GM10266 (cell line): ENCODE data around the gene SDF2L1.
"Not testable (repeated sequence)": the region's sequence is repeated elsewhere in the genome, so short reads cannot be mapped to it uniquely, and the experiment has no call there.

Experiments used
- DNase-seq: peaks from one replicate; pipeline ENCODE4 v3.0.0; 2012; ENCODE audit errors: extremely low spot score
- TF ChIP-seq, protein P1 (sequence below): IDR thresholded peaks from 2 replicates; pipeline ENCODE4 v1.5.1; 2012; ENCODE audit warnings: mild to moderate bottlenecking, low read depth; ENCODE audit not compliant: control insufficient read depth, insufficient read depth; ENCODE audit errors: missing control alignments

SDF2L1 gene

GRCh38 chr22:21634844-21635243 is 7.3 kb upstream of the SDF2L1 start:
- no peak for DNase-seq
- TF ChIP-seq, protein P1, sequence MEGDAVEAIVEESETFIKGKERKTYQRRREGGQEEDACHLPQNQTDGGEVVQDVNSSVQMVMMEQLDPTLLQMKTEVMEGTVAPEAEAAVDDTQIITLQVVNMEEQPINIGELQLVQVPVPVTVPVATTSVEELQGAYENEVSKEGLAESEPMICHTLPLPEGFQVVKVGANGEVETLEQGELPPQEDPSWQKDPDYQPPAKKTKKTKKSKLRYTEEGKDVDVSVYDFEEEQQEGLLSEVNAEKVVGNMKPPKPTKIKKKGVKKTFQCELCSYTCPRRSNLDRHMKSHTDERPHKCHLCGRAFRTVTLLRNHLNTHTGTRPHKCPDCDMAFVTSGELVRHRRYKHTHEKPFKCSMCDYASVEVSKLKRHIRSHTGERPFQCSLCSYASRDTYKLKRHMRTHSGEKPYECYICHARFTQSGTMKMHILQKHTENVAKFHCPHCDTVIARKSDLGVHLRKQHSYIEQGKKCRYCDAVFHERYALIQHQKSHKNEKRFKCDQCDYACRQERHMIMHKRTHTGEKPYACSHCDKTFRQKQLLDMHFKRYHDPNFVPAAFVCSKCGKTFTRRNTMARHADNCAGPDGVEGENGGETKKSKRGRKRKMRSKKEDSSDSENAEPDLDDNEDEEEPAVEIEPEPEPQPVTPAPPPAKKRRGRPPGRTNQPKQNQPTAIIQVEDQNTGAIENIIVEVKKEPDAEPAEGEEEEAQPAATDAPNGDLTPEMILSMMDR: no peak

DNA sequence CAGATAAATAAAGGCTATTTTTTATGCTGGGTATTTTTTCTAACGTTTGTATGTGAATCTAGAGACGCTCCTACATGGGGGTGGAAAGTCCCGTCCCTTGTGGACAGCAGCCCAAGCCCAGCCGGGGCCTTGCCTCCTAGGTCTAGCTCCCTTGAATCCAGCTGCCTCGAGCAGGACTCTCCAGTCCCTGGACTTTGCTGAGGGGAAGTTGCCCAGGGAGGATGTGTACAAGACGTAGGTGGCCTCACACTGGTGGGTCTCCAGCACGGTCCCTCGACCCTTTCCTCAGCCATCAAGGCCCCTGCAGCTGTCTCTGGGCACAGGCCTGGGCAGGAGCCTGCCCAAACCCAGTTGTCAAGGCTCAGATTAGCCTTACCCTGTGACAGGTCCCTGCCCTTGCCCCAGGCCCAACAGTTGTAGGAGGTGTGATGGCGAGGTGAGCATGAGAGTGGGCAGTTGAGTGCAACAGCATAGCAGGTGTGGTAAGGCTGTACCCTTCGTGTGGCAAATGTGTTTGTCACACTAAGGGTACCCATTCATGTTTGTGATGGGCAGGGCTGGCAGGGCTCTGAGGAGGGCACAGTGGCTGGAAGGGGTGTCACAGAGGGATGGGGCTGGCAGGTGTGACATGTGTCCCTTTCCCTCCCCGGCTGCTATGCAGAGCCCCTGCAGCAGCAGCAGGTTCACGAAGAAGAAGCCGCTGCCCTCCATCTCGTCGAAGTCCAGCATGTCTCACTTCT is 6.2 kb upstream of the SDF2L1 start:
- no peak for DNase-seq
- TF ChIP-seq, protein P1: no peak

DNA sequence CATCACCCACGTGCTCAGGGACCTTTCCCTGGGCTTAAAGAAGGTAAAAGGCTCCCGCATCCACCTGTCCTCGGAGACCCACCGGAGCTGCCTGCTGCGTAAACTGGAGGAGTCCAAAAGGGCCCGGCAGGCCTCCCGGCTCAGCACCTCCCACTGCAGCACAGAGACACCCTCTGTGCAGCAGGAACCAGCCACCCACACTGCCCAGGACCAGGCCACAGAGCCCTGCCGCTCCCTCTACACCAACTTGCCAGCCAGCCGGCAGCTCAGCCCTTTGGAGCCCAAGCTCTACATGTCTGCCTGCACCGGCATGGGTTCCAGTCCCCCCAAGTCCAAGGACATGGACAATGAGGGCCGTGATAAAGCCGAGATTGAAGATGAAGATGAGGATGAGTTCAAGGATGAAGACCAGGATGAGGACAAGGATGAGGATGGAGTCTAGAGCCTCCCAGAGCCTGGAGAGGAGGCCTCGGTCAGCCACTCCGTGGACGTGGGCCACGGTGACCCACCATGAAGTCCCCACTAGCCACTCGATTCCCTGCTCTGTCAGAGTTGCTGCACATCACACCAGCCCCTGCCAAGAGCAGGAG is 5.4 kb upstream of the SDF2L1 start:
- no peak for DNase-seq
- TF ChIP-seq, protein P1: no peak

GRCh38 chr22:21637450-21637849 is 4.7 kb upstream of the SDF2L1 start:
- not testable (repeated sequence) for DNase-seq

DNA sequence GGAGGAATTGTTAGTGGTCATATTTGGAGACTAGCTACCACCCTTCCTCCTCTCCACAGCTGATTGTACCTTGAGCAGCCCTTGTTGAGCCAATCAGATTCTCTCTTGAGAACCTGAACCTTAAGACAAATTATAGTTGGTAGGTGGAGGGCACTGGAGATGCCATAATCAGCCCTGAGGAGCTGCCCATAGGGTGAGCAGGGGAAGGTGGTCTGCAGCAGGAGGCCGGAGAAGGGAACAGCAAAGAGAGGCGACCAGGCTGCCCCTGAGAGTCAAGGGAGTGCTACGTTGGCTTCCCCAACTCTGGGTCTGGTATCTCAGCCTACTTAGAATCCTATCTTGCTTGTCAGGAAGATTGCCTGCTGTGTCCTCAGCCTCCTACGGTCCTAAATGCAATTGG is 2.7 kb upstream of the SDF2L1 start:
- TF ChIP-seq, protein P1: no peak

DNA sequence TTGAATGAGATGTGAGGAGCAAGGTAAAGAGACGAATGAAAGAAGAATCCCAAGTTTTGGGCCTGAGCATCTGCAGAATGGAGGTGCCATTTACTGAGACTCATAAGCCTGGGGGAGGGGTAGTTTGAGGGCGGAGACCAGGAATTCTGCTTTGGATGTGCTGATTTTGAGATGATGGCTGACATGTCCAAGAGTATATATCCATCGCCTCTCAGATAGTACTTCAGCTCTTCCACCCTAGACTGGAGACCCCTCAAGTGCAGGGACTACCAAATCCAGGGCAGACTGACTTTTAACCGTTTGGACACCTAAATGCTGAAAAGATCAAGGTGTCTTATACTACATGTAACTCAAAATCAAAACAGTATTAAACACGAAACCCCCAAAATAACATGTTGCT is 1.3 kb upstream of the SDF2L1 start:
- TF ChIP-seq, protein P1: no peak
- DNase-seq: no peak

More for the DNA sequence above, 2.7 kb upstream of the SDF2L1 start:
- no peak for DNase-seq

GRCh38 chr22:21641417-21641788 is 699 bp upstream of the SDF2L1 start:
- TF ChIP-seq, protein P1: peak; percentile 42
- DNase-seq: no peak
